GM23338 (cell line): ENCODE data around the gene DGKE. TPM values are rescaled to one million over a fixed set of nuclear protein-coding genes. Genes with fewer than 3 reads are reported as not detected.
A peak's percentile ranks its signal among the peaks of the same experiment; 100 is the strongest.

Experiments used
- ATAC-seq: fragments of 200-7000 bp; cut with Tn5 transposase; 3 replicates; pipeline ENCODE4 v1.9.1; 2020
- DNase-seq: peaks from one replicate; pipeline ENCODE4 v3.0.0-alpha.2; 2015; ENCODE audit warnings: low spot score
- H2AFZ ChIP-seq: fragments of 200-600 bp; sonication (generic); 2 replicates; pipeline ENCODE4 v1.8.0; 2016; ENCODE audit warnings: antibody characterized with exemption, mild to moderate bottlenecking, moderate library complexity
- H3F3A ChIP-seq: fragments of 200-600 bp; sonication (generic); replicated peaks from 2 replicates; pipeline ENCODE4 v1.8.0; 2017; ENCODE audit warnings: antibody characterized with exemption, mixed run types, low read depth
- H3K27ac ChIP-seq: fragments of 200-600 bp; sonication (generic); 2 replicates; pipeline ENCODE4 v1.6.1; 2016; ENCODE audit warnings: low read depth
- H3K27me3 ChIP-seq: fragments of 200-600 bp; sonication (generic); 2 replicates; pipeline ENCODE4 v1.8.0; 2016; ENCODE audit warnings: mild to moderate bottlenecking, mixed run types, moderate library complexity; ENCODE audit not compliant: insufficient read depth
- H3K36me3 ChIP-seq: fragments of 200-600 bp; sonication (generic); 2 replicates; pipeline ENCODE4 v1.8.0; 2016; ENCODE audit warnings: mild to moderate bottlenecking; ENCODE audit not compliant: insufficient read depth
- H3K4me1 ChIP-seq: fragments of 200-600 bp; sonication (generic); 2 replicates; pipeline ENCODE4 v1.8.0; 2016; ENCODE audit warnings: mild to moderate bottlenecking, moderate library complexity; ENCODE audit not compliant: insufficient read depth
- H3K4me2 ChIP-seq: fragments of 200-600 bp; sonication (generic); 2 replicates; pipeline ENCODE4 v1.7.1; 2017; ENCODE audit warnings: mixed run types
- H3K4me3 ChIP-seq: fragments of 200-600 bp; sonication (generic); 2 replicates; pipeline ENCODE4 v1.6.1; 2016; ENCODE audit warnings: mixed run types
- H3K79me2 ChIP-seq: fragments of 200-600 bp; sonication (generic); replicated peaks from 2 replicates; pipeline ENCODE4 v1.8.0; 2017; ENCODE audit warnings: mild to moderate bottlenecking; ENCODE audit not compliant: insufficient read depth
- H3K9me2 ChIP-seq: fragments of 200-600 bp; sonication (generic); 2 replicates; pipeline ENCODE4 v1.8.0; 2017; ENCODE audit not compliant: insufficient read depth
- H4K20me1 ChIP-seq: fragments of 200-600 bp; sonication (generic); replicated peaks from 2 replicates; pipeline ENCODE4 v1.8.0; 2017; ENCODE audit warnings: mild to moderate bottlenecking; ENCODE audit not compliant: insufficient read depth
- H3K27ac Mint-ChIP-seq: 2 replicates; pipeline ENCODE4 v1.8.0; 2020; ENCODE audit warnings: inconsistent platforms, mild to moderate bottlenecking, moderate library complexity, mixed read lengths
- H3K27me3 Mint-ChIP-seq: 3 replicates; pipeline ENCODE4 v1.8.0; 2022; ENCODE audit warnings: low read depth, mild to moderate bottlenecking, moderate library complexity, mixed read lengths, inconsistent platforms; ENCODE audit not compliant: insufficient read depth, poor library complexity
- H3K36me3 Mint-ChIP-seq: 3 replicates; pipeline ENCODE4 v1.8.0; 2021; ENCODE audit warnings: low read depth, mild to moderate bottlenecking, inconsistent platforms, moderate library complexity, mixed read lengths
- H3K4me1 Mint-ChIP-seq: 3 replicates; pipeline ENCODE4 v1.8.0; 2020; ENCODE audit warnings: mild to moderate bottlenecking, inconsistent platforms, mixed read lengths
- H3K4me3 Mint-ChIP-seq: 3 replicates; pipeline ENCODE4 v1.8.0; 2021; ENCODE audit warnings: moderate library complexity, mild to moderate bottlenecking, inconsistent platforms, mixed read lengths
- H3K9me3 Mint-ChIP-seq: 3 replicates; pipeline ENCODE4 v1.8.0; 2020; ENCODE audit warnings: moderate library complexity, mild to moderate bottlenecking, inconsistent platforms, mixed read lengths
- CREB1 ChIP-seq: fragments of 250-450 bp; sonication (Bioruptor Pico); IDR thresholded peaks from 2 replicates; pipeline ENCODE4 v1.5.0; 2020; ENCODE audit warnings: low read depth, mild to moderate bottlenecking, moderate library complexity
- ETS1 ChIP-seq: IDR thresholded peaks from 2 replicates; pipeline ENCODE4 v1.6.1; 2016; ENCODE audit warnings: antibody characterized with exemption
- EZH2 ChIP-seq: fragments of 200-600 bp; sonication (generic); IDR thresholded peaks from one replicate; pipeline ENCODE4 v1.8.0; 2017; ENCODE audit warnings: antibody characterized with exemption, mild to moderate bottlenecking, low read depth; ENCODE audit not compliant: unreplicated experiment
- EZH2phosphoT487 ChIP-seq: fragments of 200-600 bp; sonication (generic); IDR thresholded peaks from one replicate; pipeline ENCODE4 v1.8.1; 2018; ENCODE audit warnings: antibody characterized with exemption; ENCODE audit not compliant: unreplicated experiment
- JUNB ChIP-seq: IDR thresholded peaks from one replicate; pipeline ENCODE4 v1.6.1; 2016; ENCODE audit warnings: antibody characterized with exemption; ENCODE audit not compliant: unreplicated experiment
- POLR2AphosphoS5 ChIP-seq: IDR thresholded peaks from 2 replicates; pipeline ENCODE4 v1.6.1; 2016; ENCODE audit warnings: antibody characterized with exemption, low read depth
- STAT1 ChIP-seq: IDR thresholded peaks from one replicate; pipeline ENCODE4 v1.6.1; 2016; ENCODE audit warnings: antibody characterized with exemption; ENCODE audit not compliant: unreplicated experiment
- ZNF114 ChIP-seq: fragments of 250-450 bp; sonication (Bioruptor Pico); IDR thresholded peaks from 2 replicates; pipeline ENCODE4 v1.5.0; 2020; ENCODE audit warnings: mild to moderate bottlenecking, moderate library complexity
- ZNF331 ChIP-seq: fragments of 250-450 bp; sonication (Bioruptor Pico); IDR thresholded peaks from 2 replicates; pipeline ENCODE4 v1.5.0; 2020; ENCODE audit warnings: low read depth, mild to moderate bottlenecking, moderate library complexity
- polyA plus RNA-seq: library from polyadenylated mRNA; unstranded; fragments of >200 nt; fragmentation: Nextera tagmentation; extraction: Ambion mirVana; gene quantifications from 2 replicates; pipeline ENCODE4 v1.2.1, GENCODE V29; 2016
- total RNA-seq: library from RNA; depleted of rRNA; stranded (reverse); fragments of >200 nt; shearing (Covaris generic); gene quantifications from 2 replicates; pipeline ENCODE4 v1.2.3, GENCODE V29; 2014
- TF ChIP-seq, protein P1 (sequence below), 2 experiments: fragments of 200-600 bp in 1 of 2; sonication (generic) in 1 of 2; conservative IDR thresholded peaks; 2 replicates each; pipeline versions ENCODE4 v1.5.1 to v1.6.1; 2016 to 2017; ENCODE audit warnings: antibody characterized with exemption in 2 of 2, low read depth in 2 of 2, mild to moderate bottlenecking in 2 of 2, moderate library complexity in 1 of 2
- TF ChIP-seq, protein P2 (sequence below): fragments of 250-450 bp; sonication (Bioruptor Pico); IDR thresholded peaks from 2 replicates; pipeline ENCODE4 v1.5.0; 2020; ENCODE audit warnings: mild to moderate bottlenecking, moderate library complexity

DGKE gene
- total and polyA plus RNA-seq, 2 experiments from 2014 or later = 3.9 to 10.1 TPM

DNA sequence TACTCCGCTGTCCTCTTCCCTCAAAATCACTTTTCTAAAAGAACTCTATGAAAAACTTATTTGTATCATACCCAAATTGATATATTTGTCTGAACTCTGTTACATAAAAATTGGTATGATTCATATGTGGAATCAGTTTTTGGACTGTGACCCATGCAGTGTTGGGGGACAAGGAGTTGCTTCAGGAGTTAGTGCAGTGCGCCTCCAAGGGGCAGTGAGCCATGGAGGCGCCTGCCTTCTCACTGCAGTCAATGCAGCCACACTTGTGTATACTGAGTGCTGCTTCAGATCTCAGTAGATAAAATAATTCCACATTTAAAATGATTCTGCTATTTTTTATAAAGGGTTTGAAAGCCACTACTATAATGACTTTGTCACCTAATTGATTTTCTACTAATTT lies 32.5 kb downstream of the DGKE start:
- Mint-ChIP-seq H3K36me3 (0 out of 3 replicates have a peak, but pooled peaks cover 3% of the 10 kb centered on the region), H3K4me1 (no peaks in the 10 kb centered on the region), H3K4me3 (no peak overlapping the region), H3K27me3 (no peaks in the 10 kb centered on the region), H3K27ac (no peak overlapping the region), H3K9me3 (no peaks in the 10 kb centered on the region)
- H3K9me2 ChIP-seq = no peaks in the 10 kb centered on the region
- H3K36me3 ChIP-seq = no peaks in the 10 kb centered on the region
- H3K4me1 ChIP-seq = no peaks in the 10 kb centered on the region
- no peak for DNase-seq
- no peak overlapping the region for H3K4me3 ChIP-seq
- no peak overlapping the region for H3K4me2 ChIP-seq
- no peaks in the 10 kb centered on the region for H3K79me2 ChIP-seq
- H3K27me3 ChIP-seq = no peaks in the 10 kb centered on the region
- H3F3A ChIP-seq = no peaks in the 10 kb centered on the region
- ATAC-seq = peak; percentile 79
- H4K20me1 ChIP-seq = no peaks in the 10 kb centered on the region
- H2AFZ ChIP-seq = no peak overlapping the region
- TF ChIP-seq, protein P1, sequence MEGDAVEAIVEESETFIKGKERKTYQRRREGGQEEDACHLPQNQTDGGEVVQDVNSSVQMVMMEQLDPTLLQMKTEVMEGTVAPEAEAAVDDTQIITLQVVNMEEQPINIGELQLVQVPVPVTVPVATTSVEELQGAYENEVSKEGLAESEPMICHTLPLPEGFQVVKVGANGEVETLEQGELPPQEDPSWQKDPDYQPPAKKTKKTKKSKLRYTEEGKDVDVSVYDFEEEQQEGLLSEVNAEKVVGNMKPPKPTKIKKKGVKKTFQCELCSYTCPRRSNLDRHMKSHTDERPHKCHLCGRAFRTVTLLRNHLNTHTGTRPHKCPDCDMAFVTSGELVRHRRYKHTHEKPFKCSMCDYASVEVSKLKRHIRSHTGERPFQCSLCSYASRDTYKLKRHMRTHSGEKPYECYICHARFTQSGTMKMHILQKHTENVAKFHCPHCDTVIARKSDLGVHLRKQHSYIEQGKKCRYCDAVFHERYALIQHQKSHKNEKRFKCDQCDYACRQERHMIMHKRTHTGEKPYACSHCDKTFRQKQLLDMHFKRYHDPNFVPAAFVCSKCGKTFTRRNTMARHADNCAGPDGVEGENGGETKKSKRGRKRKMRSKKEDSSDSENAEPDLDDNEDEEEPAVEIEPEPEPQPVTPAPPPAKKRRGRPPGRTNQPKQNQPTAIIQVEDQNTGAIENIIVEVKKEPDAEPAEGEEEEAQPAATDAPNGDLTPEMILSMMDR (conservative IDR thresholded peaks at IDR 0.05; ENCODE audit: low read depth in 2 of 2) = peak; percentile 29 to 63; a peak in 3 of 4 replicates
- TF ChIP-seq CREB1 (CRISPR knock-in tag) = no peak
- no peak overlapping the region for H3K27ac ChIP-seq

DNA sequence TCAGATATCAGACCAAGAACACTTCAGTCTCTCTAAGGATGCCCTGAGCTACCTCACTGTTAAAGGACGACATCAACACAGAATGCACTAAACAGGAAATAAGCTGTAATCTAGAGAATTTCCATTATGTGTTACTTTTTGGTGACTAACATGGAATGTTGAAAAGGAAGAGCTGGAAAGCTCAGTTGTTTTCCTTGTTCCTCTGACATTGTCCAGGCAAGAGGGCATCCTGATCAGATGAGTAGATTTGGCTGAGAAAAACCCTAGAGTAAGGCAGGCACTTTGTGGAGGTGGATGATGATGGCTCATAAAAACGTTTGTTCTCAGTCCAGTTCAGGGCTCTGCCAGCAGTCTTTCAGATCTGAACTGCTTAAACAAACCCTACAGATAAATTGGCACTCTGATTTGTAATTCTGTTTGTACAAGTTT lies 34.0 kb downstream of the DGKE start:
- H3K4me3 ChIP-seq = no peak overlapping the region
- H3K36me3 ChIP-seq = no peaks in the 10 kb centered on the region
- no peaks in the 10 kb centered on the region for H3K9me2 ChIP-seq
- H2AFZ ChIP-seq = no peak overlapping the region
- no peaks in the 10 kb centered on the region for H3K4me1 ChIP-seq
- H3F3A ChIP-seq = no peaks in the 10 kb centered on the region
- ATAC-seq (no peak), DNase-seq (no peak)
- no peak overlapping the region for H3K27ac Mint-ChIP-seq
- H3K4me1 Mint-ChIP-seq = no peaks in the 10 kb centered on the region
- H3K79me2 ChIP-seq = no peaks in the 10 kb centered on the region
- H3K4me2 ChIP-seq = no peak overlapping the region
- no peak overlapping the region for H3K4me3 Mint-ChIP-seq
- H3K27me3 ChIP-seq = no peaks in the 10 kb centered on the region
- H3K27me3 Mint-ChIP-seq = no peaks in the 10 kb centered on the region
- no peaks in the 10 kb centered on the region for H3K36me3 Mint-ChIP-seq
- no peaks in the 10 kb centered on the region for H3K9me3 Mint-ChIP-seq
- H3K27ac ChIP-seq = no peak overlapping the region
- H4K20me1 ChIP-seq = no peaks in the 10 kb centered on the region
- TF ChIP-seq ZNF114 (no peak), JUNB (no peak), STAT1 (no peak), EZH2 (no peak), CREB1 (CRISPR knock-in tag) (no peak), ZNF331 (CRISPR knock-in tag) (no peak), ETS1 (no peak), EZH2phosphoT487 (no peak), POLR2AphosphoS5 (no peak)
- TF ChIP-seq, protein P1 (conservative IDR thresholded peaks at IDR 0.05; ENCODE audit: low read depth in 2 of 2) = no peak
- TF ChIP-seq, protein P2, sequence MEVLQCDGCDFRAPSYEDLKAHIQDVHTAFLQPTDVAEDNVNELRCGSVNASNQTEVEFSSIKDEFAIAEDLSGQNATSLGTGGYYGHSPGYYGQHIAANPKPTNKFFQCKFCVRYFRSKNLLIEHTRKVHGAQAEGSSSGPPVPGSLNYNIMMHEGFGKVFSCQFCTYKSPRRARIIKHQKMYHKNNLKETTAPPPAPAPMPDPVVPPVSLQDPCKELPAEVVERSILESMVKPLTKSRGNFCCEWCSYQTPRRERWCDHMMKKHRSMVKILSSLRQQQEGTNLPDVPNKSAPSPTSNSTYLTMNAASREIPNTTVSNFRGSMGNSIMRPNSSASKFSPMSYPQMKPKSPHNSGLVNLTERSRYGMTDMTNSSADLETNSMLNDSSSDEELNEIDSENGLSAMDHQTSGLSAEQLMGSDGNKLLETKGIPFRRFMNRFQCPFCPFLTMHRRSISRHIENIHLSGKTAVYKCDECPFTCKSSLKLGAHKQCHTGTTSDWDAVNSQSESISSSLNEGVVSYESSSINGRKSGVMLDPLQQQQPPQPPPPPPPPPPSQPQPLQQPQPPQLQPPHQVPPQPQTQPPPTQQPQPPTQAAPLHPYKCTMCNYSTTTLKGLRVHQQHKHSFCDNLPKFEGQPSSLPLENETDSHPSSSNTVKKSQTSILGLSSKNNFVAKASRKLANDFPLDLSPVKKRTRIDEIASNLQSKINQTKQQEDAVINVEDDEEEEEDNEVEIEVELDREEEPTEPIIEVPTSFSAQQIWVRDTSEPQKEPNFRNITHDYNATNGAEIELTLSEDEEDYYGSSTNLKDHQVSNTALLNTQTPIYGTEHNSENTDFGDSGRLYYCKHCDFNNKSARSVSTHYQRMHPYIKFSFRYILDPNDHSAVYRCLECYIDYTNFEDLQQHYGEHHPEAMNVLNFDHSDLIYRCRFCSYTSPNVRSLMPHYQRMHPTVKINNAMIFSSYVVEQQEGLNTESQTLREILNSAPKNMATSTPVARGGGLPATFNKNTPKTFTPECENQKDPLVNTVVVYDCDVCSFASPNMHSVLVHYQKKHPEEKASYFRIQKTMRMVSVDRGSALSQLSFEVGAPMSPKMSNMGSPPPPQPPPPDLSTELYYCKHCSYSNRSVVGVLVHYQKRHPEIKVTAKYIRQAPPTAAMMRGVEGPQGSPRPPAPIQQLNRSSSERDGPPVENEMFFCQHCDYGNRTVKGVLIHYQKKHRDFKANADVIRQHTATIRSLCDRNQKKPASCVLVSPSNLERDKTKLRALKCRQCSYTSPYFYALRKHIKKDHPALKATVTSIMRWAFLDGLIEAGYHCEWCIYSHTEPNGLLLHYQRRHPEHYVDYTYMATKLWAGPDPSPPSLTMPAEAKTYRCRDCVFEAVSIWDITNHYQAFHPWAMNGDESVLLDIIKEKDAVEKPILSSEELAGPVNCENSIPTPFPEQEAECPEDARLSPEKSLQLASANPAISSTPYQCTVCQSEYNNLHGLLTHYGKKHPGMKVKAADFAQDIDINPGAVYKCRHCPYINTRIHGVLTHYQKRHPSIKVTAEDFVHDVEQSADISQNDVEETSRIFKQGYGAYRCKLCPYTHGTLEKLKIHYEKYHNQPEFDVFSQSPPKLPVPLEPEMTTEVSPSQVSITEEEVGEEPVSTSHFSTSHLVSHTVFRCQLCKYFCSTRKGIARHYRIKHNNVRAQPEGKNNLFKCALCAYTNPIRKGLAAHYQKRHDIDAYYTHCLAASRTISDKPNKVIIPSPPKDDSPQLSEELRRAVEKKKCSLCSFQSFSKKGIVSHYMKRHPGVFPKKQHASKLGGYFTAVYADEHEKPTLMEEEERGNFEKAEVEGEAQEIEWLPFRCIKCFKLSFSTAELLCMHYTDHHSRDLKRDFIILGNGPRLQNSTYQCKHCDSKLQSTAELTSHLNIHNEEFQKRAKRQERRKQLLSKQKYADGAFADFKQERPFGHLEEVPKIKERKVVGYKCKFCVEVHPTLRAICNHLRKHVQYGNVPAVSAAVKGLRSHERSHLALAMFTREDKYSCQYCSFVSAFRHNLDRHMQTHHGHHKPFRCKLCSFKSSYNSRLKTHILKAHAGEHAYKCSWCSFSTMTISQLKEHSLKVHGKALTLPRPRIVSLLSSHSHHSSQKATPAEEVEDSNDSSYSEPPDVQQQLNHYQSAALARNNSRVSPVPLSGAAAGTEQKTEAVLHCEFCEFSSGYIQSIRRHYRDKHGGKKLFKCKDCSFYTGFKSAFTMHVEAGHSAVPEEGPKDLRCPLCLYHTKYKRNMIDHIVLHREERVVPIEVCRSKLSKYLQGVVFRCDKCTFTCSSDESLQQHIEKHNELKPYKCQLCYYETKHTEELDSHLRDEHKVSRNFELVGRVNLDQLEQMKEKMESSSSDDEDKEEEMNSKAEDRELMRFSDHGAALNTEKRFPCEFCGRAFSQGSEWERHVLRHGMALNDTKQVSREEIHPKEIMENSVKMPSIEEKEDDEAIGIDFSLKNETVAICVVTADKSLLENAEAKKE = no peak
